Omental fat pad (tissue), 4 donors: ENCODE data around the gene CTSO. TPM values are rescaled to one million over a fixed set of nuclear protein-coding genes. Genes with fewer than 3 reads are reported as not detected.

Experiments
- ATAC-seq: fragments of 150-250 bp; one replicate; pipeline ENCODE4 v1.9.1; 2016; ENCODE audit warnings: mild to moderate bottlenecking, moderate library complexity; ENCODE audit not compliant: low FRiP score
- DNase-seq: peaks from one replicate; pipeline ENCODE4 v3.0.0-alpha.2; 2019; ENCODE audit warnings: low spot score
- CTCF ChIP-seq, 3 donors: fragments of 450-650 bp; IDR thresholded peaks; one replicate each; pipeline ENCODE4 v1.5.1; 2016 to 2017; ENCODE audit warnings: antibody characterized with exemption in 3 of 3, mild to moderate bottlenecking in 3 of 3, moderate library complexity in 2 of 3
- total RNA-seq, 4 donors: library from RNA; depleted of rRNA; stranded (reverse); fragments of >200 nt; gene quantifications; one replicate each; pipeline ENCODE4 v1.1.0, GENCODE V29; 2016

The CTSO gene
- total RNA-seq: 10 to 100 TPM; 15.3 to 47.1 (median 20.9) TPM

GRCh38 chr4:155953151-155954117, at the start of gene CTSO:
Gene CTSO, minus strand, starts transcription at chr4:155953866. Its CDS starts 19 bp downstream, at chr4:155953847.
- DNase-seq (peak; percentile 55), ATAC-seq (peak; percentile 93)
- no peak for TF ChIP-seq CTCF (IDR thresholded peaks at IDR 0.05)

GRCh38 chr4:156000491-156000890, 46.8 kb upstream of the CTSO start:
- DNase-seq (no peak), ATAC-seq (no peak)
- TF ChIP-seq CTCF (IDR thresholded peaks at IDR 0.05): no peak

- ATAC-seq (no peak), DNase-seq (no peak)
- TF ChIP-seq CTCF (IDR thresholded peaks at IDR 0.05): no peak
Measured at GRCh38 chr4:155999725-156000124, 46.1 kb upstream of the CTSO start.

GRCh38 chr4:155995069-155995468, 41.4 kb upstream of the CTSO start:
- no peak for TF ChIP-seq CTCF (IDR thresholded peaks at IDR 0.05)
- no peak for DNase-seq
- ATAC-seq: no peak

GRCh38 chr4:155984106-155984797, 30.6 kb upstream of the CTSO start:
- no peak for DNase-seq
- no peak for ATAC-seq
- TF ChIP-seq CTCF (IDR thresholded peaks at IDR 0.05): no peak

GRCh38 chr4:155982736-155983385, 29.2 kb upstream of the CTSO start:
- DNase-seq (no peak), ATAC-seq (no peak)
- no peak for TF ChIP-seq CTCF (IDR thresholded peaks at IDR 0.05)
